GM12878 (cell line): Measurements from ENCODE around the gene NBEA. TPM values are rescaled to one million over a fixed set of nuclear protein-coding genes. Genes with fewer than 3 reads are reported as not detected.

Experiments
- ATAC-seq: fragments of 200-7000 bp; cut with Tn5 transposase; 3 replicates; pipeline ENCODE4 v1.9.1; 2020; ENCODE audit warnings: mild to moderate bottlenecking, moderate library complexity
- BruUV-seq: library from RNA; stranded (reverse); fragments of 400-500 nt; replicated peaks from 2 replicates; lab custom pipeline; 2021; lab: Mats Ljungman, UMichigan
- CTCF ChIA-PET: fragments of 300-600 bp; sonication (Branson Sonifier 250); formaldehyde crosslinking; extraction: SDS; loops from one replicate; lab custom pipeline; 2021; ENCODE audit warnings: inconsistent platforms; lab: Yijun Ruan, JAX
- POLR2A ChIA-PET: fragments of 350-600 bp; formaldehyde crosslinking; extraction: SDS; loops from one replicate; lab custom pipeline; 2021; ENCODE audit warnings: inconsistent platforms; lab: Charles Lee
- RAD21 ChIA-PET: fragments of 300-600 bp; sonication (Branson Sonifier 250); formaldehyde crosslinking; loops from one replicate; lab custom pipeline; 2023; ENCODE audit warnings: antibody characterized with exemption; ENCODE audit not compliant: unreplicated experiment; lab: Charles Lee
- SMC1A ChIA-PET: fragments of 300-600 bp; sonication (Branson Sonifier 250); formaldehyde crosslinking; loops from one replicate; lab custom pipeline; 2023; ENCODE audit not compliant: unreplicated experiment, uncharacterized antibody; lab: Charles Lee
- DNase-seq: peaks from one replicate; pipeline ENCODE4 v3.0.0-alpha.2; 2011; ENCODE audit warnings: low read depth, low spot score
- FAIRE-seq: peaks from 3 replicates; lab custom pipeline; 2011; peaks lifted over from hg19 to GRCh38; lab: Jason Lieb, UNC
- H2AFZ ChIP-seq: 2 replicates; pipeline ENCODE4 v1.6.0; 2011; ENCODE audit warnings: low read depth, low read length, control low read depth; ENCODE audit not compliant: control insufficient read depth
- H3K27ac ChIP-seq: 2 replicates; pipeline ENCODE4 v1.5.1; 2011; ENCODE audit warnings: control low read depth; ENCODE audit not compliant: control insufficient read depth, insufficient read depth
- H3K27me3 ChIP-seq, 2 experiments: replicated peaks in 1 of 2; 2 replicates each; pipeline versions ENCODE4 v1.6.0 to v1.6.1; 2011; ENCODE audit warnings: low read length in 1 of 2; ENCODE audit not compliant: control insufficient read depth in 2 of 2, insufficient read depth in 2 of 2
- H3K36me3 ChIP-seq, 2 experiments: 2 replicates each; pipeline ENCODE4 v1.5.1; 2011; ENCODE audit warnings: low read length in 1 of 2; ENCODE audit not compliant: control insufficient read depth in 2 of 2, insufficient read depth in 2 of 2
- H3K4me1 ChIP-seq: 2 replicates; pipeline ENCODE4 v1.6.1; 2011; ENCODE audit warnings: mild to moderate bottlenecking, low read length, moderate library complexity, mixed read lengths; ENCODE audit not compliant: control insufficient read depth, insufficient read depth
- H3K4me2 ChIP-seq: 2 replicates; pipeline ENCODE4 v1.6.0; 2011; ENCODE audit warnings: control low read depth; ENCODE audit not compliant: control insufficient read depth, insufficient read depth
- H3K4me3 ChIP-seq: fragments of 200-600 bp; sonication (generic); 2 replicates; pipeline ENCODE4 v1.5.1; 2016
- H3K79me2 ChIP-seq: 2 replicates; pipeline ENCODE4 v1.6.0; 2011; ENCODE audit warnings: low read length; ENCODE audit not compliant: control insufficient read depth, insufficient read depth
- H3K9ac ChIP-seq: 2 replicates; pipeline ENCODE4 v1.8.0; 2011; ENCODE audit warnings: low read length, control low read depth, mixed read lengths; ENCODE audit not compliant: control insufficient read depth, insufficient read depth
- H3K9me3 ChIP-seq: replicated peaks from 3 replicates; pipeline ENCODE4 v1.5.1; 2011; ENCODE audit warnings: mild to moderate bottlenecking, low read length; ENCODE audit not compliant: control insufficient read depth, insufficient read depth
- H4K20me1 ChIP-seq: 2 replicates; pipeline ENCODE4 v1.6.0; 2011; ENCODE audit not compliant: control insufficient read depth, insufficient read depth
- FOS ChIP-seq: IDR thresholded peaks from 3 replicates; pipeline ENCODE4 v1.6.1; 2011; ENCODE audit warnings: borderline replicate concordance; ENCODE audit not compliant: insufficient read length; ENCODE audit errors: extremely low read depth
- HSF1 ChIP-seq: fragments of 150-350 bp; IDR thresholded peaks from 2 replicates; pipeline ENCODE4 v1.6.1; 2014; ENCODE audit warnings: mild to moderate bottlenecking, low read depth, low read length
- IRF5 ChIP-seq: fragments of 450-650 bp; IDR thresholded peaks from 2 replicates; pipeline ENCODE4 v1.6.1; 2017; ENCODE audit warnings: borderline replicate concordance
- NR2F1 ChIP-seq: fragments of 450-650 bp; conservative IDR thresholded peaks from 2 replicates; pipeline ENCODE4 v1.6.1; 2017; ENCODE audit warnings: mild to moderate bottlenecking
- PKNOX1 ChIP-seq: fragments of 450-650 bp; IDR thresholded peaks from 2 replicates; pipeline ENCODE4 v1.6.1; 2016; ENCODE audit warnings: mild to moderate bottlenecking
- SREBF2 ChIP-seq: IDR thresholded peaks from 2 replicates; pipeline ENCODE4 v1.6.1; 2012; ENCODE audit warnings: mild to moderate bottlenecking, low read length
- STAT1 ChIP-seq: fragments of 450-650 bp; conservative IDR thresholded peaks from 2 replicates; pipeline ENCODE4 v1.6.1; 2014; ENCODE audit warnings: antibody characterized with exemption, mild to moderate bottlenecking
- ZNF217 ChIP-seq: fragments of 450-650 bp; IDR thresholded peaks from 2 replicates; pipeline ENCODE4 v1.6.1; 2017; ENCODE audit warnings: antibody characterized with exemption, mild to moderate bottlenecking
- WGBS: methylation state at CpG from one replicate; pipeline ENCODE4 v1.1.6; 2016; ENCODE audit warnings: low lambda C conversion rate; ENCODE audit not compliant: insufficient replicate concordance, insufficient coverage; ENCODE audit errors: missing lambda C conversion rate; 5-methylcytosine and 5-hydroxymethylcytosine counted together
- in situ Hi-C: fragments of 300-500 bp; cut with MboI; formaldehyde crosslinking; loops from 9 replicates; pipeline ENCODE4 v1.14.3; 2018; ENCODE audit warnings: mixed read lengths
- intact Hi-C: fragments of 100-400 bp; cut with micrococcal nuclease; formaldehyde crosslinking; loops from one replicate; pipeline ENCODE4 v1.14.2; 2022; ENCODE audit not compliant: unreplicated experiment
- polyA plus RNA-seq, 11 experiments: library from polyadenylated mRNA; depleted of rRNA in 4 of 11; unstranded in 6 of 11; stranded (reverse) in 5 of 11; fragments of >200 nt; fragmentation: Nextera tagmentation in 4 of 11; fragmentation: Illumina TruSeq in 1 of 11; extraction: Ambion mirVana in 4 of 11; extraction: Trizol in 1 of 11; gene quantifications; 1 replicate in 1 of 11; 2 replicates in 10 of 11; pipeline versions ENCODE4 v1.2.1 to v1.2.3, GENCODE V29; 2011 to 2016; ENCODE audit warnings: inconsistent platforms in 2 of 11, missing spikeins in 2 of 11, low read depth in 1 of 11
- total RNA-seq, 4 experiments: library from RNA; depleted of rRNA in 3 of 4; stranded (reverse); fragments of >200 nt in 3 of 4; fragmentation: Illumina TruSeq in 1 of 4; extraction: Trizol in 1 of 4; gene quantifications; 2 replicates each; pipeline versions ENCODE4 v1.2.1 to v1.2.3, GENCODE V29; 2013 to 2021

Gene NBEA
- total and polyA plus RNA-seq, 10 of the 15 experiments (the other 5 are each of a cell fraction or from before 2014, with no cell fraction given) = 0.23 to 3.6 (median 0.55) TPM

GRCh38 chr13:35005051-35005450, 63.0 kb downstream of the NBEA start:
- whole genome bisulfite sequencing = 0% methylated on average over 2 of the region's 2 CpGs
- no peak overlapping the region for H2AFZ ChIP-seq
- H3K9me3 ChIP-seq = no peaks in the 10 kb centered on the region
- no peak for TF ChIP-seq HSF1
- TF ChIP-seq IRF5 = no peak
- in situ Hi-C loops (no loop called here), intact Hi-C loops (no loop called here)
- ChIA-PET RAD21 (no interaction called here), POLR2A (no interaction called here), SMC1A (interaction anchor here (1.6 kb wide), 1 partner anchor 10 kb away, joined by 4 read pairs; no protein-coding TSS in a partner anchor), CTCF (no interaction called here)
- no peaks in the 10 kb centered on the region for H3K4me1 ChIP-seq
- no peaks in the 10 kb centered on the region for H3K79me2 ChIP-seq
- H3K27me3 ChIP-seq = no peaks in the 10 kb centered on the region
- no TSS peak for BruUV-seq
- H3K4me3 ChIP-seq = no peak overlapping the region
- no peaks in the 10 kb centered on the region for H3K36me3 ChIP-seq
- H4K20me1 ChIP-seq = no peaks in the 10 kb centered on the region
- FAIRE-seq (no peak), DNase-seq (no peak), ATAC-seq (no peak)
- no peak overlapping the region for H3K9ac ChIP-seq
- no peak overlapping the region for H3K27ac ChIP-seq
- no peak overlapping the region for H3K4me2 ChIP-seq

DNA sequence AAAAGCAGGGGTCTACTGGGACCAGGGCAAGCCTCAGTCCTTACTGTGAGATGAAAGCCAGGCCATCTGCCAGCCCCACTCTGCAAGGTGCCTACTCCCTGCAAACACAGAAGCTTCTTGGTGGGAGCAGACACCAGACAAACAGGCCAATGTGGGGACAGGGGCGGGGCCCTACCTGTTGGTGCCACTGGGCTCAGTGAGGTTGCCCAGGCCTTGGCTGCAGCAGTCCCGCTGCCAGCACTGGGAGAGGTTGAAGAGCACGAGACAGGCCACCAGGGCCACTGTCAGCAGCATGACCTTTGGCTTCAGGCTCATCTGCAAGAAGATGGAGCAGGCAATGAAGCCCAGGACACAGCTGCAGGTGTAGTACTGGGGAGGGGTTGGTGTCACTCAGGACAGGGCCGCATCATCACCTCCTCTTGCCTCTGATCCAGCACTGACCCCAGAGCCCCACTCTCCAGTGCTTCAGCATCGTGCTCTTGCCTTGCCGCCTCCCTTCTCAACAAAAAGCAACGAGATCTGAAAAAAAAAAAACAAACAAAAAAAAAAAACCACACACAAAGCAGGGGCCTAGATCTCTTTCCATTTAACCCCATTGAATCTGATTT, 72.6 kb downstream of the NBEA start:
- Histone ChIP-seq H3K4me1 (no peaks in the 10 kb centered on the region), H3K79me2 (no peaks in the 10 kb centered on the region), H2AFZ (no peak overlapping the region), H4K20me1 (no peaks in the 10 kb centered on the region), H3K4me2 (no peak overlapping the region), H3K4me3 (no peak overlapping the region), H3K9ac (no peak overlapping the region), H3K36me3 (no peaks in the 10 kb centered on the region), H3K27me3 (no peaks in the 10 kb centered on the region), H3K9me3 (no peaks in the 10 kb centered on the region), H3K27ac (no peak overlapping the region)
- SMC1A ChIA-PET = no interaction called here
- CTCF ChIA-PET = no interaction called here
- BruUV-seq = no TSS peak
- 9% methylated on average over 7 of the region's 7 CpGs for WGBS
- in situ Hi-C loops = no loop called here
- FAIRE-seq (no peak), ATAC-seq (no peak), DNase-seq (no peak)
- POLR2A ChIA-PET = no interaction called here
- RAD21 ChIA-PET = no interaction called here
- intact Hi-C loops = no loop called here
- no peak for TF ChIP-seq FOS
- no peak for TF ChIP-seq SREBF2
- TF ChIP-seq ZNF217 = no peak
- TF ChIP-seq NR2F1 = no peak
- TF ChIP-seq PKNOX1 = no peak
- TF ChIP-seq STAT1 = no peak
